Mucosa of descending colon (tissue), 3 donors: ENCODE results near the gene RALGPS1. TPM values are rescaled to one million over a fixed set of nuclear protein-coding genes. Genes with fewer than 3 reads are reported as not detected.

Source experiments
- ATAC-seq: fragments of 200-7000 bp; cut with Tn5 transposase; one replicate; pipeline ENCODE4 v1.9.1; 2020; ENCODE audit warnings: mild to moderate bottlenecking, moderate library complexity
- DNase-seq, 3 donors: peaks; one replicate each; pipeline ENCODE4 v3.0.0-alpha.2; 2020
- H3K36me3 ChIP-seq: fragments of 200-600 bp; one replicate; pipeline ENCODE4 v1.8.0; 2021; ENCODE audit warnings: low read depth, mild to moderate bottlenecking
- H3K4me1 ChIP-seq: fragments of 200-600 bp; one replicate; pipeline ENCODE4 v1.8.0; 2021; ENCODE audit warnings: low read depth, mild to moderate bottlenecking
- H3K4me3 ChIP-seq: fragments of 200-600 bp; one replicate; pipeline ENCODE4 v1.8.0; 2021; ENCODE audit warnings: mild to moderate bottlenecking
- H3K9me3 ChIP-seq: fragments of 200-600 bp; one replicate; pipeline ENCODE4 v1.8.0; 2021; ENCODE audit warnings: mild to moderate bottlenecking
- CTCF ChIP-seq: fragments of 200-600 bp; IDR thresholded peaks from one replicate; pipeline ENCODE4 v1.8.0; 2022; ENCODE audit warnings: antibody characterized with exemption, mild to moderate bottlenecking
- intact Hi-C, 2 donors: fragments of 100-400 bp; cut with DNase I in 1 of 2; cut with micrococcal nuclease in 1 of 2; formaldehyde crosslinking; loops; one replicate each; pipeline versions ENCODE4 v1.11.0 to v1.11.1; 2022; cut with DNase I, micrococcal nuclease
- total RNA-seq, 3 donors: library from RNA; stranded (reverse); fragmentation: NEBNext Ultra II Directional in 2 of 3; extraction: Animal tissue kit (Norgen Biotek cat#: 25700) in 2 of 3; gene quantifications; one replicate each; pipeline versions ENCODE4 v1.2.1 to v1.2.4, GENCODE V29; 2021 to 2023
- donor health status: DM: no; HTN: no; CAD: no; lungs with moderate emphysema.
- donor health status: DM: no; HTN: no; CAD: no.
- donor health status: DM: no; HTN: yes; CAD: no.

RALGPS1 gene
- total RNA-seq, 3 donors from 2014 or later, result 31.3 to 55.4 (median 32.1) TPM

DNA sequence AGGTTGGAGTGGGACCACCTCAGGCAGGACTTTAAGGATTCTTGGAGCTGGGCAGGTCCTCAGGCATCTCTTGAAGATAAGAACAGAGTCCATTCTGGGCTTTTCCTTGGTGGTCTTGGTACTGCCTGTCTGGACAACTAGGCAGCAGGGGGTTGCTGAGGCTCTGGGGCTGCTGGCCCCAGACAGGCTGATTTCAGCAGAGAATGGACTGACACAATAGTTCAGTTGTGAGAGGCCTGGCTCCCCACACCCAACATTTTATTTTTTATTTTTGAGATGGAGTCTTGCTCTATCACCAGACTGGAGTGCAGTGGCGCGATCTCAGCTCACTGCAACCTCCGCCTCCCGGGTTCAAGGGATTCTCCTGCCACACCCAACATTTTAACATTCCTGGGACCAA lies 203.2 kb downstream of the RALGPS1 start:
- no peaks in the 10 kb centered on the region for H3K36me3 ChIP-seq
- no peak overlapping the region for H3K4me3 ChIP-seq
- no peak for TF ChIP-seq CTCF
- intact Hi-C loops, result no loop called here
- DNase-seq (no peak), ATAC-seq (no peak)
- no peaks in the 10 kb centered on the region for H3K9me3 ChIP-seq
- peaks cover under 1% of the 10 kb centered on the region for H3K4me1 ChIP-seq

- Histone ChIP-seq H3K4me1 (peaks cover 6% of the 10 kb centered on the region), H3K4me3 (no peak overlapping the region), H3K36me3 (no peaks in the 10 kb centered on the region), H3K9me3 (no peaks in the 10 kb centered on the region)
- ATAC-seq (no peak), DNase-seq (no peak)
- intact Hi-C loops, result no loop called here
- TF ChIP-seq CTCF, result no peak
Observed at GRCh38 chr9:127118597-127119319, 204.2 kb downstream of the RALGPS1 start.

DNA sequence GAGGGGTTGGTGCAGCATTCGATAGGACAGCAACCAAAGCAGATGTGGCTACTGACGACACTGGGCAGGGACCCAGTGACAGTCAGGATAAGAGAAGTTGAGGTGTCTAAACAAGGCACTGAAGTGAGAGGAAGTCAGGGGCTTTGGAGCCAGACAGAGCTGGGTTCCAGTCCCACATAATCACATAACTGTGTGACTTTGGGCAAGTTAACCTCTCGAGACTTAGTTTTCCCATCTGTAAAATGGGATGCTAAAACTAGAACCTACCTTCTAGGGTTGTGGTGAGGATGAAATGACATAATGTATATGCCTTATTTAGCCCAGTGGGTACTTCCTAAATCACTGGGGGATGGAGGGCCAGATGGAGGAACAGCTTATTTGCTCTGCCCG lies 204.7 kb downstream of the RALGPS1 start:
- H3K4me3 ChIP-seq, result no peak overlapping the region
- H3K36me3 ChIP-seq, result no peaks in the 10 kb centered on the region
- intact Hi-C loops, result no loop called here
- no peak for DNase-seq
- TF ChIP-seq CTCF, result no peak
- H3K4me1 ChIP-seq, result peaks cover 6% of the 10 kb centered on the region
- ATAC-seq, result no peak
- no peaks in the 10 kb centered on the region for H3K9me3 ChIP-seq

DNA sequence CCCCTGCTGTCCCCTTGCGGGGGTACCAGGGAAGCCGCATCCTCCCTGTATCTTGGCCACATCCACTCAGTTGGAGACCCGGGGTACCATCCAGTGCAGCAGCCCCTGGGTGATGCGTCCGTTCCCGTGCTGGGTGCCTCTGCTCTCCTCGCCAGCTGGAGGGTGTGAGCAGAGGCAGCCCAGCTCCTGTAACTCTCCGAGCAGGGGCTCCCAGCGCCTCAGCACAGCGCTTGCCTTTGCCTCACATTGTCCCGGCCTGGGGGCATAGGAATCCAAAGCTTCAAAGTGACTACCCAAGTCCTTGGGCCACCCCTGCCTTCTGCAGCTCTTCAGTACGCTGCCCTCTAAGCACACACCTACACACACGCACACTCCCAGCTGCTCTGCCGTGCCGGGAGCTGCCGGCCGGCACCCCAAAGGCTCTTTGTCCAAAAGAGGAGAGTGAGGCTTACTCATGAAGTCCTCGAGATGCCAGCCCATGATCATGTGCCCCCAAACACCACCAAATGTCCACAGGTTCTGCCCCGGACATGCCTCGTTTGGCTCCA lies 207.1 kb downstream of the RALGPS1 start:
- Histone ChIP-seq H3K4me3 (peak overlapping the region; percentile 11), H3K36me3 (no peaks in the 10 kb centered on the region), H3K4me1 (peaks cover 6% of the 10 kb centered on the region), H3K9me3 (no peaks in the 10 kb centered on the region)
- peak; percentile 4 for ATAC-seq
- DNase-seq, result no peak
- no peak for TF ChIP-seq CTCF
- intact Hi-C loops, result no loop called here

DNA sequence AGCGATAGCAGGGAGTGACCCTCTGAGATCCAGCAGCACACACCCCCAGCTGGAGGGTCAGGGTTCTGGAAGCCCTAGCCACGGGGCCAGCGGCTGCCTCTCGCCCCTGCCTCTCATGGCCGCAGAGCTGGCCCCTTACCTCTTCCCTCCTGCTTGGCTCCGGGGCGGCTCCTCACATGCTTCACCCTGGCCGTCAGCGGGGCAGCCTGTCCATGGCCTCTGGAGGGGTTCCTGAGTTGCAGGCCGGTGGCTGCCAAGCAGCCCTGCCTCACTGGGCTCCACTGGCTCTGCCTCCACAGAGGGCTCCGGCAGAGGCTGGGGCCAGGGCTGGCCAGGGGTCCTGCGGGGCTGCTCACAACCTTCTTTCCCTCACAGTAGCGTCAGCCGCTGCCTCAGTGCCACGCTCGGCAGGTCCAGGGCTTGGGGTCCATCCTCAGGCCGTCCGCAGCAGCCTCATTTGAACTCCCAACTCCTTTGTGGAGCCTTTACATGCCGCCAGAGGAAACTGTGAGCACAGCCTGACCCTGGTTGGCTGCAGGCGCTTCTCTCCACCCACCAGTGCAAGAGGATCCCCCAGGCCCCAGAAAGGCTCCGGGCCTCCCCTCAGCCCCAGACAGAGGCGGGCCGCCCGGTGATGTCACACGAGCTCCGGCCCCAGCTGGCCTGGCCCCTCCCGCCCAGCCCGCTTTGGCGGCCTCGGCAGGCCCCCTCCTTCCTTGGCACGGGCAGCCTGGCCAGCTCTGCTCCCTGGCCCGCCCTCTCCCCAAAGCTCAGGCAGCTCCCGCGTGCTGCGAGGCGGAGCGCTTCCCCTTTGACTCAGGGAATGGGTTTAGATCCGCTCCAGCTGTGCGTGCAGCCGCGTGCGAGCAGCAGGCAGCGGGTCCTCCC lies 207.8 kb downstream of the RALGPS1 start, which contains the start of gene ANGPTL2:
Gene ANGPTL2, minus strand, starts transcription at position 460 of the 888 bp plus-strand sequence. CDS start 13,904 bp downstream, outside the sequence.
- no peak for TF ChIP-seq CTCF
- Histone ChIP-seq H3K36me3 (no peaks in the 10 kb centered on the region), H3K4me3 (peak within 1 kb of the TSS; percentile 11), H3K9me3 (no peaks in the 10 kb centered on the region), H3K4me1 (peaks cover 6% of the 10 kb centered on the region)
- DNase-seq (peak; percentile 58 to 83 (median 77)), ATAC-seq (peak; percentile 77)
- intact Hi-C loops, result no loop called here
